ENCODE data around the gene NAA15.
A peak's percentile ranks its signal among the peaks of the same experiment; 100 is the strongest.

- TF ChIP-seq CTCF (IDR thresholded peaks at IDR 0.05) (peak; percentile 65), SMC3 (IDR thresholded peaks at IDR 0.05; ENCODE audit: low read depth, low read length) (no peak), RCOR1 (IDR thresholded peaks at IDR 0.05; ENCODE audit: low read length) (no peak), YY1 (IDR thresholded peaks at IDR 0.05; ENCODE audit: low read depth) (no peak), EP300 (IDR thresholded peaks at IDR 0.05; ENCODE audit: borderline replicate concordance in 1 of 2, low read depth in 1 of 2, low read length in 1 of 2) (no peak)
These were observed 151.7 kb downstream of the NAA15 start for GRCh38 chr4:139453041-139453370.

Measured in SK-N-SH (cell line).